H9 (cell line): ENCODE data around the gene LMNTD2. TPM values are rescaled to one million over a fixed set of nuclear protein-coding genes. Genes with fewer than 3 reads are reported as not detected.

Source experiments
- DNase-seq: peaks from one replicate; pipeline ENCODE4 v3.0.0-alpha.2; 2017
- H2AFZ ChIP-seq: one replicate; pipeline ENCODE4 v1.6.1; 2013; ENCODE audit warnings: mild to moderate bottlenecking, low read length, control low read depth, moderate library complexity
- H2AK5ac ChIP-seq: 2 replicates; pipeline ENCODE4 v1.6.1; 2013; ENCODE audit warnings: low read length, control low read depth, mixed read lengths; ENCODE audit not compliant: insufficient read length
- H2BK120ac ChIP-seq: one replicate; pipeline ENCODE4 v1.6.1; 2013; ENCODE audit warnings: low read depth, mild to moderate bottlenecking, low read length, control low read depth, inconsistent platforms; ENCODE audit not compliant: poor library complexity, severe bottlenecking
- H2BK12ac ChIP-seq: 2 replicates; pipeline ENCODE4 v1.6.1; 2013; ENCODE audit warnings: low read length, control low read depth, mixed read lengths, low read depth; ENCODE audit not compliant: insufficient read length
- H2BK15ac ChIP-seq: 2 replicates; pipeline ENCODE4 v1.6.1; 2013; ENCODE audit warnings: low read depth, low read length, control low read depth
- H2BK20ac ChIP-seq: one replicate; pipeline ENCODE4 v1.6.1; 2013; ENCODE audit warnings: low read depth, mild to moderate bottlenecking, low read length, control low read depth, inconsistent platforms; ENCODE audit not compliant: poor library complexity, severe bottlenecking
- H2BK5ac ChIP-seq: 2 replicates; pipeline ENCODE4 v1.6.1; 2013; ENCODE audit warnings: low read length, control low read depth, mixed read lengths; ENCODE audit not compliant: insufficient read length
- H3K14ac ChIP-seq: 2 replicates; pipeline ENCODE4 v1.6.1; 2013; ENCODE audit warnings: low read length, control low read depth; ENCODE audit not compliant: insufficient read depth
- H3K18ac ChIP-seq: 2 replicates; pipeline ENCODE4 v1.6.1; 2013; ENCODE audit warnings: low read depth, mild to moderate bottlenecking, mixed read lengths, low read length, control low read depth; ENCODE audit not compliant: insufficient read length
- H3K23ac ChIP-seq: 2 replicates; pipeline ENCODE4 v1.6.1; 2013; ENCODE audit warnings: low read length, control low read depth, mixed read lengths, low read depth; ENCODE audit not compliant: insufficient read length
- H3K23me2 ChIP-seq: 2 replicates; pipeline ENCODE4 v1.6.1; 2013; ENCODE audit warnings: low read depth, mild to moderate bottlenecking, mixed read lengths, low read length, control low read depth; ENCODE audit not compliant: insufficient read length, poor library complexity, severe bottlenecking
- H3K27ac ChIP-seq: 2 replicates; pipeline ENCODE4 v1.5.1; 2013; ENCODE audit warnings: low read length, control low read depth, mixed read lengths, low read depth; ENCODE audit not compliant: insufficient read length
- H3K27me3 ChIP-seq: 2 replicates; pipeline ENCODE4 v1.6.1; 2013; ENCODE audit warnings: low read length, control low read depth, inconsistent platforms; ENCODE audit not compliant: insufficient read depth
- H3K4ac ChIP-seq: 2 replicates; pipeline ENCODE4 v1.6.1; 2013; ENCODE audit warnings: low read depth, mild to moderate bottlenecking, control low read depth, inconsistent platforms, low read length, moderate library complexity
- H3K4me1 ChIP-seq: 2 replicates; pipeline ENCODE4 v1.6.1; 2013; ENCODE audit warnings: low read length, control low read depth, inconsistent platforms; ENCODE audit not compliant: insufficient read depth
- H3K4me2 ChIP-seq: 2 replicates; pipeline ENCODE4 v1.6.1; 2013; ENCODE audit warnings: low read length, control low read depth, mixed read lengths; ENCODE audit not compliant: insufficient read length, insufficient read depth
- H3K56ac ChIP-seq: 2 replicates; pipeline ENCODE4 v1.6.1; 2013; ENCODE audit warnings: low read depth, mild to moderate bottlenecking, mixed read lengths, low read length, control low read depth; ENCODE audit not compliant: insufficient read length
- H3K79me1 ChIP-seq: 2 replicates; pipeline ENCODE4 v1.6.1; 2013; ENCODE audit warnings: low read depth, mild to moderate bottlenecking, moderate library complexity, low read length, control low read depth, inconsistent platforms; ENCODE audit not compliant: insufficient read depth, poor library complexity, severe bottlenecking
- H3K79me2 ChIP-seq: 2 replicates; pipeline ENCODE4 v1.6.1; 2013; ENCODE audit warnings: low read length, control low read depth, inconsistent platforms; ENCODE audit not compliant: insufficient read depth
- H3K9ac ChIP-seq: 2 replicates; pipeline ENCODE4 v1.6.1; 2013; ENCODE audit warnings: low read length, control low read depth, mixed read lengths; ENCODE audit not compliant: insufficient read length; ENCODE audit errors: extremely low read depth
- H3K9me3 ChIP-seq: one replicate; pipeline ENCODE4 v1.6.1; 2013; ENCODE audit warnings: low read depth, low read length, inconsistent platforms; ENCODE audit not compliant: control insufficient read depth
- H3T11ph ChIP-seq: one replicate; pipeline ENCODE4 v1.6.1; 2013; ENCODE audit warnings: mild to moderate bottlenecking, low read length, control low read depth, inconsistent platforms
- H4K20me1 ChIP-seq: one replicate; pipeline ENCODE4 v1.6.1; 2013; ENCODE audit not compliant: control insufficient read depth, insufficient read length, insufficient read depth
- H4K5ac ChIP-seq: 2 replicates; pipeline ENCODE4 v1.6.1; 2013; ENCODE audit warnings: low read depth, mild to moderate bottlenecking, mixed read lengths, low read length, control low read depth; ENCODE audit not compliant: insufficient read length
- H4K8ac ChIP-seq: replicated peaks from 2 replicates; pipeline ENCODE4 v1.6.1; 2013; ENCODE audit warnings: low read length, control low read depth, mixed read lengths, low read depth; ENCODE audit not compliant: insufficient read length
- H4K91ac ChIP-seq: 2 replicates; pipeline ENCODE4 v1.6.1; 2013; ENCODE audit warnings: low read depth, mild to moderate bottlenecking, moderate library complexity, mixed read lengths, low read length, control low read depth; ENCODE audit not compliant: insufficient read length
- H3K27ac Mint-ChIP-seq, 3 experiments: 2 replicates in 2 of 3; 3 replicates in 1 of 3; pipeline ENCODE4 v1.8.0; 2020 to 2021; ENCODE audit warnings: mixed read lengths in 3 of 3, mild to moderate bottlenecking in 1 of 3, moderate library complexity in 1 of 3
- H3K27me3 Mint-ChIP-seq: 2 replicates; pipeline ENCODE4 v1.8.0; 2021; ENCODE audit warnings: low read depth, mild to moderate bottlenecking, moderate library complexity, mixed read lengths
- H3K36me3 Mint-ChIP-seq, 3 experiments: 2 replicates in 2 of 3; 3 replicates in 1 of 3; pipeline ENCODE4 v1.8.0; 2020 to 2021; ENCODE audit warnings: low read depth in 3 of 3, mixed read lengths in 3 of 3; ENCODE audit not compliant: insufficient read depth in 1 of 3
- H3K4me1 Mint-ChIP-seq, 2 experiments: 2 replicates each; pipeline ENCODE4 v1.8.0; 2020; ENCODE audit warnings: mixed read lengths in 2 of 2
- H3K4me3 Mint-ChIP-seq, 2 experiments: 2 replicates in 1 of 2; 3 replicates in 1 of 2; pipeline ENCODE4 v1.8.0; 2020 to 2021; ENCODE audit warnings: mild to moderate bottlenecking in 2 of 2, mixed read lengths in 2 of 2, moderate library complexity in 1 of 2
- H3K9me3 Mint-ChIP-seq, 2 experiments: 2 replicates in 1 of 2; 3 replicates in 1 of 2; pipeline ENCODE4 v1.8.0; 2020; ENCODE audit warnings: mild to moderate bottlenecking in 2 of 2, mixed read lengths in 2 of 2, moderate library complexity in 1 of 2
- WGBS: extraction: QIAGEN DNeasy Blood & Tissue Kit; methylation state at CpG from one replicate; pipeline ENCODE4 v1.1.7; 2013; ENCODE audit warnings: missing lambda C conversion rate, low lambda C conversion rate, mixed read lengths; ENCODE audit not compliant: insufficient read length; ENCODE audit errors: extremely low coverage; 5-methylcytosine and 5-hydroxymethylcytosine counted together
- total RNA-seq: library from RNA; stranded (reverse); gene quantifications from 2 replicates; pipeline ENCODE4 v1.2.1, GENCODE V29; 2021
- TF ChIP-seq, protein P1 (sequence below): fragments of 200-600 bp; sonication (generic); conservative IDR thresholded peaks from 3 replicates; pipeline ENCODE4 v1.8.0; 2021; ENCODE audit warnings: antibody characterized with exemption, mild to moderate bottlenecking

Gene LMNTD2
- total RNA-seq, 1 experiment from 2014 or later, result 4.7 TPM

DNA sequence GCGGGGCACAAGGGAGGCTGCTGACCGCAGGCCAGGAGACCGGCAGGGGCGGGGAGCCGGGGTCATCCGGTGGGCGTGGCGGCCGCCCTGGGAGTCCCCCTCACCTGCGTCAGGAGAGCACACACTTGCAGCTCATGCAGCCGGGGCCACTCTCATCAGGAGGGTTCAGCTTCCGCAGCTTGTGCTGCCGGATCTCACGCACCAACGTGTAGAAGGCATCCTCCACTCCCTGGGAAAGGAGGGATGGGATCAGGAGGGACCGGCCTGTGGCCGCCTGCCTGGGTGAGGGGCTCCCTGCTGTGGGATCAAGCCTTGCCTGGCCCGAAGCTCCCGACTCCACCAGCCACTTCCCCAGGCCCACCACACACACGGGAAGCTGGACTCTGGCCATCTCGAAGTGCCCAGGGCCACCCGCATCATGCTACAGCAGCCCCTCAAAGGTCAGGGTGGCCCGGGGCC is 28.0 kb downstream of the LMNTD2 start:
- Histone ChIP-seq H3K4me2 (no peak overlapping the region), H2AFZ (no peak overlapping the region), H2BK15ac (no peak overlapping the region), H2BK20ac (no peak overlapping the region), H3K27me3 (no peaks in the 10 kb centered on the region), H3K4me1 (no peaks in the 10 kb centered on the region), H4K8ac (no peak overlapping the region), H3K79me2 (no peaks in the 10 kb centered on the region), H3K4ac (no peak overlapping the region), H3T11ph (no peak overlapping the region), H2AK5ac (no peak overlapping the region), H3K23me2 (peaks cover 18% of the 10 kb centered on the region), H3K27ac (no peak overlapping the region), H4K91ac (no peak overlapping the region), H3K79me1 (no peaks in the 10 kb centered on the region), H2BK12ac (no peak overlapping the region), H4K5ac (no peak overlapping the region), H4K20me1 (no peaks in the 10 kb centered on the region), H2BK120ac (no peak overlapping the region), H3K9ac (no peak overlapping the region), H3K9me3 (no peaks in the 10 kb centered on the region), H3K18ac (no peak overlapping the region), H3K14ac (no peak overlapping the region; the same call in 1 of the 2 replicates), H3K23ac (no peak overlapping the region), H3K56ac (no peak overlapping the region), H2BK5ac (no peak overlapping the region)
- peaks cover 0 to 2% of the 10 kb centered on the region in 2 experiments; a peak in 1 of 5 replicates for H3K9me3 Mint-ChIP-seq
- WGBS, result no CpG with 5 or more reads among the region's 23 CpGs
- peaks cover 2 to 4% of the 10 kb centered on the region in 2 experiments; a peak in 1 of 4 replicates for H3K4me1 Mint-ChIP-seq
- no peak for DNase-seq
- TF ChIP-seq, protein P1, sequence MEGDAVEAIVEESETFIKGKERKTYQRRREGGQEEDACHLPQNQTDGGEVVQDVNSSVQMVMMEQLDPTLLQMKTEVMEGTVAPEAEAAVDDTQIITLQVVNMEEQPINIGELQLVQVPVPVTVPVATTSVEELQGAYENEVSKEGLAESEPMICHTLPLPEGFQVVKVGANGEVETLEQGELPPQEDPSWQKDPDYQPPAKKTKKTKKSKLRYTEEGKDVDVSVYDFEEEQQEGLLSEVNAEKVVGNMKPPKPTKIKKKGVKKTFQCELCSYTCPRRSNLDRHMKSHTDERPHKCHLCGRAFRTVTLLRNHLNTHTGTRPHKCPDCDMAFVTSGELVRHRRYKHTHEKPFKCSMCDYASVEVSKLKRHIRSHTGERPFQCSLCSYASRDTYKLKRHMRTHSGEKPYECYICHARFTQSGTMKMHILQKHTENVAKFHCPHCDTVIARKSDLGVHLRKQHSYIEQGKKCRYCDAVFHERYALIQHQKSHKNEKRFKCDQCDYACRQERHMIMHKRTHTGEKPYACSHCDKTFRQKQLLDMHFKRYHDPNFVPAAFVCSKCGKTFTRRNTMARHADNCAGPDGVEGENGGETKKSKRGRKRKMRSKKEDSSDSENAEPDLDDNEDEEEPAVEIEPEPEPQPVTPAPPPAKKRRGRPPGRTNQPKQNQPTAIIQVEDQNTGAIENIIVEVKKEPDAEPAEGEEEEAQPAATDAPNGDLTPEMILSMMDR, result no peak
- H3K4me3 Mint-ChIP-seq, result no peak overlapping the region
- peaks cover 5 to 18% (median 10%) of the 10 kb centered on the region in 3 experiments; a peak in 5 of 7 replicates for H3K36me3 Mint-ChIP-seq
- H3K27me3 Mint-ChIP-seq, result peaks cover 4% of the 10 kb centered on the region
- H3K27ac Mint-ChIP-seq, result no peak overlapping the region
